Gastrocnemius medialis (tissue), 4 donors: ENCODE data around the gene TOMM70. TPM values are rescaled to one million over a fixed set of nuclear protein-coding genes. Genes with fewer than 3 reads are reported as not detected.
"Not testable (repeated sequence)": the region's sequence is repeated elsewhere in the genome, so short reads cannot be mapped to it uniquely, and the experiment has no call there.

Experiments used
- ATAC-seq, 2 donors: fragments of 150-250 bp; one replicate each; pipeline ENCODE4 v1.9.1; 2016
- DNase-seq, 2 donors: peaks; one replicate each; pipeline ENCODE4 v3.0.0-alpha.2; 2019
- H3K27ac ChIP-seq, 4 donors: fragments of 200-600 bp; sonication (generic); 1 replicate in 1 of 4; 2 replicates in 3 of 4; pipeline ENCODE4 v1.5.1; 2016 to 2018; ENCODE audit warnings: mild to moderate bottlenecking in 2 of 4, moderate library complexity in 1 of 4
- H3K27me3 ChIP-seq, 3 donors: fragments of 200-600 bp; sonication (generic) in 2 of 3; 1 replicate in 1 of 3; 2 replicates in 2 of 3; pipeline versions ENCODE4 v1.5.1 to v1.6.0; 2016 to 2019; ENCODE audit warnings: mild to moderate bottlenecking in 1 of 3, moderate library complexity in 1 of 3
- H3K36me3 ChIP-seq, 2 donors: fragments of 200-600 bp; sonication (generic) in 1 of 2; one replicate each; pipeline ENCODE4 v1.5.1; 2017 to 2018
- H3K4me1 ChIP-seq, 2 donors: fragments of 200-600 bp; sonication (generic) in 1 of 2; one replicate each; pipeline ENCODE4 v1.5.1; 2016 to 2017; ENCODE audit warnings: mild to moderate bottlenecking in 2 of 2
- H3K4me3 ChIP-seq, 4 donors: fragments of 200-600 bp; sonication (generic) in 3 of 4; 1 replicate in 1 of 4; 2 replicates in 3 of 4; pipeline ENCODE4 v1.5.1; 2016 to 2019; ENCODE audit warnings: mild to moderate bottlenecking in 2 of 4
- H3K9me3 ChIP-seq, 3 donors: fragments of 200-600 bp; sonication (generic) in 2 of 3; 1 replicate in 1 of 3; 2 replicates in 2 of 3; pipeline ENCODE4 v1.5.1; 2016 to 2019
- CTCF ChIP-seq, 5 experiments: fragments of 450-650 bp in 3 of 5; fragments of 200-600 bp in 2 of 5; sonication (generic) in 2 of 5; IDR thresholded peaks in 4 of 5; conservative IDR thresholded peaks in 1 of 5; 1 replicate in 4 of 5; 2 replicates in 1 of 5; pipeline ENCODE4 v1.5.1; 2016 to 2019; ENCODE audit warnings: antibody characterized with exemption in 5 of 5, mild to moderate bottlenecking in 3 of 5, moderate library complexity in 3 of 5
- POLR2A ChIP-seq, 2 donors: fragments of 450-650 bp; IDR thresholded peaks; one replicate each; pipeline ENCODE4 v1.6.1; 2017; ENCODE audit warnings: antibody characterized with exemption in 2 of 2, mild to moderate bottlenecking in 2 of 2, moderate library complexity in 2 of 2
- in situ Hi-C, 4 donors: fragments of 200-750 bp; cut with MboI; loops; one replicate each; pipeline versions ENCODE4 v1.15.0 to v1.8.0; 2017; ENCODE audit warnings: low sequenced_read_pairs in 4 of 4
- intact Hi-C: fragments of 100-400 bp; cut with DNase I; formaldehyde crosslinking; loops from one replicate; pipeline ENCODE4 v1.15.1; 2023; ENCODE audit warnings: low total_unique reads
- total RNA-seq, 4 donors: library from RNA; depleted of rRNA; stranded (reverse); fragments of >200 nt; gene quantifications; one replicate each; pipeline versions ENCODE4 v1.1.0 to v1.2.3, GENCODE V29; 2016

The TOMM70 gene
- 10 to 100 TPM; 57.6 to 82.2 (median 64.3) TPM for total RNA-seq

- H3K27ac ChIP-seq = peak within 1 kb of the TSS; percentile 84 to 99 (median 97)
- peak; percentile 95 to 97 for ATAC-seq
- TF ChIP-seq CTCF (IDR thresholded peaks at IDR 0.05 in 4 of 5, conservative IDR thresholded peaks at IDR 0.05 in 1 of 5) (no peak), POLR2A (IDR thresholded peaks at IDR 0.05) (peak; percentile 47 to 81)
- intact Hi-C loops (loop anchor here (1.0 to 5.0 kb wide), 4 partner anchors 67 to 584 kb away; partner anchors contain the start of genes CMSS1, NIT2, TFG and TMEM45A), in situ Hi-C loops (no loop called here)
- H3K4me1 ChIP-seq = peaks cover 53 to 57% of the 10 kb centered on the region in 2 donors
- DNase-seq = peak; percentile 97 to 98
- no peaks in the 10 kb centered on the region for H3K36me3 ChIP-seq
- no peaks in the 10 kb centered on the region for H3K9me3 ChIP-seq
- H3K27me3 ChIP-seq = no peaks in the 10 kb centered on the region
- peak within 1 kb of the TSS; percentile 84 to 96 (median 92) for H3K4me3 ChIP-seq
Measured at GRCh38 chr3:100400780-100401673, at the start of gene TOMM70, which contains the start of gene LNP1. Gene TOMM70, minus strand, starts transcription at chr3:100401089. Its CDS starts 140 bp downstream, at chr3:100400949. Gene LNP1, plus strand, starts transcription at chr3:100401539. Its CDS starts 28,191 bp downstream, at chr3:100429730.

- no peaks in the 10 kb centered on the region for H3K4me1 ChIP-seq
- ATAC-seq = no peak
- H3K9me3 ChIP-seq = no peaks in the 10 kb centered on the region
- no peak for TF ChIP-seq CTCF (IDR thresholded peaks at IDR 0.05 in 4 of 5, conservative IDR thresholded peaks at IDR 0.05 in 1 of 5)
- no peak for TF ChIP-seq POLR2A (IDR thresholded peaks at IDR 0.05)
- intact Hi-C loops = no loop called here
- H3K36me3 ChIP-seq = no peaks in the 10 kb centered on the region
- H3K27me3 ChIP-seq = no peaks in the 10 kb centered on the region
- in situ Hi-C loops = no loop called here
- no peak overlapping the region for H3K4me3 ChIP-seq
- no peak for DNase-seq
- no peak overlapping the region for H3K27ac ChIP-seq
Measured at GRCh38 chr3:100449214-100449613, 48.3 kb upstream of the TOMM70 start.

GRCh38 chr3:100448079-100448478 is 47.2 kb upstream of the TOMM70 start:
- Histone ChIP-seq H3K27me3 (no peaks in the 10 kb centered on the region), H3K36me3 (no peaks in the 10 kb centered on the region), H3K4me3 (no peak overlapping the region), H3K4me1 (no peaks in the 10 kb centered on the region), H3K9me3 (no peaks in the 10 kb centered on the region), H3K27ac (no peak overlapping the region)
- in situ Hi-C loops (no loop called here), intact Hi-C loops (no loop called here)
- no peak for ATAC-seq
- DNase-seq = no peak
- no peak for TF ChIP-seq CTCF (IDR thresholded peaks at IDR 0.05 in 4 of 5, conservative IDR thresholded peaks at IDR 0.05 in 1 of 5)

- DNase-seq, H3K27ac ChIP-seq, H3K4me1 ChIP-seq, in situ Hi-C loops, H3K4me3 ChIP-seq, H3K27me3 ChIP-seq, H3K9me3 ChIP-seq, H3K36me3 ChIP-seq, intact Hi-C loops, ATAC-seq: not testable (repeated sequence)
Measured at GRCh38 chr3:100447067-100447466, 46.2 kb upstream of the TOMM70 start.

- no peak overlapping the region for H3K27ac ChIP-seq
- no peak for DNase-seq
- no peaks in the 10 kb centered on the region for H3K36me3 ChIP-seq
- H3K4me1 ChIP-seq = no peaks in the 10 kb centered on the region
- ATAC-seq = no peak
- no peaks in the 10 kb centered on the region for H3K27me3 ChIP-seq
- TF ChIP-seq POLR2A (IDR thresholded peaks at IDR 0.05) (no peak), CTCF (IDR thresholded peaks at IDR 0.05 in 4 of 5, conservative IDR thresholded peaks at IDR 0.05 in 1 of 5) (no peak)
- intact Hi-C loops (no loop called here), in situ Hi-C loops (no loop called here)
- H3K4me3 ChIP-seq = no peak overlapping the region
- no peaks in the 10 kb centered on the region for H3K9me3 ChIP-seq
Measured at GRCh38 chr3:100443690-100444089, 42.8 kb upstream of the TOMM70 start.
